Pancreas (tissue), 10 donors: ENCODE measurements around the gene RAP1GAP2. TPM values are rescaled to one million over a fixed set of nuclear protein-coding genes. Genes with fewer than 3 reads are reported as not detected.
A peak's percentile ranks its signal among the peaks of the same experiment; 100 is the strongest.

ENCODE experiments used
- ATAC-seq, 4 donors: fragments of 200-7000 bp; cut with Tn5 transposase; one replicate each; pipeline versions ENCODE4 v1.8.0 to v1.9.1; 2020; ENCODE audit warnings: mild to moderate bottlenecking in 4 of 4, moderate library complexity in 4 of 4
- DNase-seq, 6 donors: peaks; one replicate each; pipeline ENCODE4 v3.0.0-alpha.2; 2020
- FAIRE-seq: peaks from 2 replicates; lab custom pipeline; 2012; peaks lifted over from hg19 to GRCh38; lab: Jason Lieb, UNC
- H3K27ac ChIP-seq, 4 donors: fragments of 200-600 bp; sonication (generic); 1 replicate in 3 of 4; 2 replicates in 1 of 4; pipeline versions ENCODE4 v1.5.0 to v1.8.0; 2020
- H3K27me3 ChIP-seq, 4 donors: fragments of 200-600 bp; one replicate each; pipeline ENCODE4 v1.8.0; 2021
- H3K36me3 ChIP-seq, 3 donors: fragments of 200-600 bp; sonication (generic) in 1 of 3; one replicate each; pipeline versions ENCODE4 v1.5.0 to v1.8.0; 2020 to 2021
- H3K4me1 ChIP-seq, 3 donors: fragments of 200-600 bp; one replicate each; pipeline ENCODE4 v1.8.0; 2021
- H3K4me3 ChIP-seq, 4 donors: fragments of 200-600 bp; sonication (generic) in 2 of 4; one replicate each; pipeline versions ENCODE4 v1.5.0 to v1.8.0; 2020 to 2021
- H3K9me3 ChIP-seq, 4 donors: fragments of 200-600 bp; one replicate each; pipeline ENCODE4 v1.8.0; 2021
- WGBS, 2 donors: extraction: QIAGEN DNeasy Blood & Tissue Kit; methylation state at CpG; one replicate each; pipeline ENCODE4 v1.1.7; 2013; 5-methylcytosine and 5-hydroxymethylcytosine counted together
- intact Hi-C, 3 donors: fragments of 100-400 bp; cut with DNase I; formaldehyde crosslinking; loops; one replicate each; pipeline versions ENCODE4 v1.11.1 to v1.14.2; 2022
- polyA plus RNA-seq, 2 donors: library from polyadenylated mRNA; stranded (reverse); fragments of 200-250 nt; gene quantifications; one replicate each; pipeline ENCODE4 v1.2.3, GENCODE V29; 2013
- total RNA-seq, 6 donors: library from RNA; stranded (reverse); fragmentation: NEBNext Ultra II Directional in 4 of 6; extraction: Animal tissue kit (Norgen Biotek cat#: 25700) in 4 of 6; gene quantifications; one replicate each; pipeline versions ENCODE4 v1.2.1 to v1.2.4, GENCODE V29; 2021 to 2023
- TF ChIP-seq, protein P1 (sequence below), 4 donors: fragments of 200-600 bp; sonication (generic) in 3 of 4; IDR thresholded peaks; one replicate each; pipeline versions ENCODE4 v1.5.0 to v1.8.0; 2021; ENCODE audit warnings: antibody characterized with exemption in 4 of 4
- donor health status: healthy with polysubstance abuse.
- donor health status: DM: no; HTN: no; CAD: no; lungs with moderate emphysema.
- donor health status: DM: no; HTN: no; CAD: no.
- donor health status: control.
- donor health status: control.
- donor health status: Bipolar disorder and iron deficiency.
- donor health status: DM: yes; HTN: yes; CAD: no.
- donor health status: DM: no; HTN: no; CAD: no.
- donor health status: DM: no; HTN: no; CAD: no.
- donor health status: DM: yes; HTN: yes; CAD: no.

RAP1GAP2 gene
- total and polyA plus RNA-seq, 8 donors: 29.7 to 51.2 (median 43.0) TPM

DNA sequence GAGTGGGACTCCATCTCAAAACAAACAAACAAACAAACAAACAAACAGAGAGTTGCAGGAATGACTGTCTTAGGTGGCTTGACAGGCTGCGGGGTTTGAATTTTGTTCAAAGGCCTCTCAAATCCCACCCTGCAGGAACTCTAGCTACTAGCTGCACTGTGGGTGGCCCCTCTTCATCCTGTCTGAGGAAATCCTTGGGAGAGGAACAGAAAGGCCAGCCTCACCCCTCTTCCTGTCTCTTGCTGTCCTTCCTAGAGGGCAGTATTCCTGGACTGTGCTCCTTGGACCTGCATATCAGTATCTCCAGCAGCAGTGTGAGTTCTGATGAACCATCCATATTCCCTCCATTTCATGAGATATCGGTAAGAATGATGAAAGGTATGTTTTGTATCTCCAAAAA is 44.7 kb upstream of the RAP1GAP2 start:
- Histone ChIP-seq H3K36me3 (no peaks in the 10 kb centered on the region), H3K4me3 (no peak overlapping the region), H3K4me1 (no peaks in the 10 kb centered on the region), H3K27ac (no peak overlapping the region), H3K27me3 (no peaks in the 10 kb centered on the region), H3K9me3 (no peaks in the 10 kb centered on the region)
- intact Hi-C loops: no loop called here
- FAIRE-seq: no peak
- no peak for DNase-seq
- WGBS, 2 donors: 72 to 75% methylated on average over 2 of the region's 2 CpGs
- TF ChIP-seq, protein P1, sequence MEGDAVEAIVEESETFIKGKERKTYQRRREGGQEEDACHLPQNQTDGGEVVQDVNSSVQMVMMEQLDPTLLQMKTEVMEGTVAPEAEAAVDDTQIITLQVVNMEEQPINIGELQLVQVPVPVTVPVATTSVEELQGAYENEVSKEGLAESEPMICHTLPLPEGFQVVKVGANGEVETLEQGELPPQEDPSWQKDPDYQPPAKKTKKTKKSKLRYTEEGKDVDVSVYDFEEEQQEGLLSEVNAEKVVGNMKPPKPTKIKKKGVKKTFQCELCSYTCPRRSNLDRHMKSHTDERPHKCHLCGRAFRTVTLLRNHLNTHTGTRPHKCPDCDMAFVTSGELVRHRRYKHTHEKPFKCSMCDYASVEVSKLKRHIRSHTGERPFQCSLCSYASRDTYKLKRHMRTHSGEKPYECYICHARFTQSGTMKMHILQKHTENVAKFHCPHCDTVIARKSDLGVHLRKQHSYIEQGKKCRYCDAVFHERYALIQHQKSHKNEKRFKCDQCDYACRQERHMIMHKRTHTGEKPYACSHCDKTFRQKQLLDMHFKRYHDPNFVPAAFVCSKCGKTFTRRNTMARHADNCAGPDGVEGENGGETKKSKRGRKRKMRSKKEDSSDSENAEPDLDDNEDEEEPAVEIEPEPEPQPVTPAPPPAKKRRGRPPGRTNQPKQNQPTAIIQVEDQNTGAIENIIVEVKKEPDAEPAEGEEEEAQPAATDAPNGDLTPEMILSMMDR (IDR thresholded peaks at IDR 0.05): no peak
- ATAC-seq: no peak

DNA sequence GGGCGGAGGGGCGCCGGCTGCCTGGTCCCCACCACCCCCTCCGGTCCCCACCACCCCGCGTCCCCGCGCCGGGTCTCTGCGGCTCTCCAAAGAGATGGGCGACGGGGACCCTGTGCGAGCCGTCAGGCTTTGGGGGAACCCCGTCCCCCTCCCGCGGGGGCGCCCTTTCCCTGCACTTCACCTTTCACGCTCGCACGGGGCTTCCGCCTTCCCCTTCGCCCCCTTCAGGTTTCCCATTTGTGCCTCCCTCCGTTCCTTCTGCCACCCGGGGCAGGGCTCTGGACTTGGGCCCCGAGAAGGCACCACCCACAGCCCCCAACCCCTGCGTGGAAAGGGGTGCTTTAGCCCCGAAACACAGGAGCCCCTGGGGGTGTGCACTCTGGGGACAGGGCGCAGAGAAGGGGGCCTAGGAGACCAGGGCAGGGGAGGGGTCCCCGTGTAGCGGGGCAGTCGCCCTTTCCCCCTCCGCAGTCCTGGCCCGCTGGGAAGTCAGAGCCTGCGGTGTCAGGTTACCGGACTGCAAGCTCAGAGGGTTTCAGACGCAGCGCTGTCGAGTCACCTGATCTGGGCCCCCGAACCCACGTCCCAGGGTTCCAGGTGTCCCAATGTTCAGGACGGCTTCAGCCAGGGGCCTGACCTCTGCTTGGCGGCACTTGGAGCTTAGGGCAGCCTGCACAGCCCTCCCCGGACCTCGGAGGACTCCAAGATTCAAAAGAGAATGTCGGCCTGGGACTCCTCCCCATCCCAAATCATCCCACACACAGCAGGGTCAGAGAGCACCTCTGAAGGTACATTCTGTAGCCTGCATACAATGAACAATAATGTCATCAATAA is 40.1 kb upstream of the RAP1GAP2 start:
- Histone ChIP-seq H3K4me1 (no peaks in the 10 kb centered on the region), H3K27ac (no peak overlapping the region), H3K36me3 (no peaks in the 10 kb centered on the region), H3K9me3 (no peaks in the 10 kb centered on the region), H3K27me3 (no peaks in the 10 kb centered on the region), H3K4me3 (peak overlapping the region; percentile 14 to 56 (median 36))
- DNase-seq (peak in 5 of 6 donors; percentile 19 to 70 (median 44)), FAIRE-seq (no peak), ATAC-seq (peak; percentile 73 to 82 (median 78))
- intact Hi-C loops: no loop called here
- 2% methylated on average over 38 to 46 of the region's 46 CpGs for WGBS, 2 donors
- TF ChIP-seq, protein P1 (IDR thresholded peaks at IDR 0.05): no peak

DNA sequence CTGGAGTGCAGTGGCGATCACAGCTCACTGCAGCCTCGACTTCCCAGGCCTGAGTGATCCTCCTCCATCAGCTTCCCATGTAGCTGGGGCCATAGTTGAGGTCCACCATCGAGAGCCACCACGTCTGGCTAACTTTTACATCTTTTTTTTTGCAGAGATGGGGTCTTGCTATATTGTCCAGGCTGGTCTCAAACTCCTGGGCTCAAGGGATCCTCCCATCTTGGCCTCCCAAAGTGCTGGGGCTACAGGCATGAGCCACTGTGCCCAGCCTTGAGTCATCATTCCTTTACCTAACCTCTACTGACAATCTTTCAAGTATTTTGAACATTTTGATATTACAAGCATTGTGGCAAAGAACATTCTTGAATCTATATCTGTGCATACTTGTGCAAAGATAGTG is 37.4 kb upstream of the RAP1GAP2 start:
- intact Hi-C loops: no loop called here
- no peaks in the 10 kb centered on the region for H3K4me1 ChIP-seq
- no peaks in the 10 kb centered on the region for H3K27me3 ChIP-seq
- H3K9me3 ChIP-seq: no peaks in the 10 kb centered on the region
- DNase-seq (no peak), FAIRE-seq (no peak), ATAC-seq (no peak)
- H3K4me3 ChIP-seq: no peak overlapping the region
- no peak overlapping the region for H3K27ac ChIP-seq
- TF ChIP-seq, protein P1 (IDR thresholded peaks at IDR 0.05): no peak
- WGBS, 2 donors: 60 to 64% methylated on average over 4 of the region's 4 CpGs
- H3K36me3 ChIP-seq: no peaks in the 10 kb centered on the region

DNA sequence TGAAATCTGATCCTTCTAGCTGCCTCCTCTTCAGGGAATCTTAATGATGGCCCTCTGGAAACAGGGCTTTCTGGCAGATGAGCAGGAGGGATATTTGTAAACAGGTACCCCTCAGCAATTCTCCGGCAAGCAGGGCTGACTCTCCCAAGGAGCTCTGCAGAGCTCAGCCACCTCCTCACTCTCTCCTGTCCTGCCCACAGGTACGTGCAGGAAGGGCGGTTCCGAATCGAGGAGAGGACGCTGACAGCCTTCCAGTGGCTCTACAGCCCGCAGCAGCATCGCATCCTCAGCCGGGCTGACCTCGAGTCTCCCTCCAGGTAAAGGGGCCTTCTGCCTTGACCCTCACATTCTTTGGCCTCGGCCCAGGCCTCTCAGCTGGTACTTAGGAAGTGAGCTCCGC is 26.1 kb upstream of the RAP1GAP2 start:
- Histone ChIP-seq H3K4me3 (no peak overlapping the region), H3K27me3 (no peaks in the 10 kb centered on the region), H3K36me3 (no peaks in the 10 kb centered on the region), H3K4me1 (no peaks in the 10 kb centered on the region), H3K27ac (no peak overlapping the region), H3K9me3 (no peaks in the 10 kb centered on the region)
- peak in 1 of 6 donors; percentile 52 for DNase-seq
- ATAC-seq: no peak
- WGBS, 2 donors: 70 to 71% methylated on average over 12 of the region's 12 CpGs
- FAIRE-seq: no peak
- intact Hi-C loops: no loop called here
- TF ChIP-seq, protein P1 (IDR thresholded peaks at IDR 0.05): no peak

DNA sequence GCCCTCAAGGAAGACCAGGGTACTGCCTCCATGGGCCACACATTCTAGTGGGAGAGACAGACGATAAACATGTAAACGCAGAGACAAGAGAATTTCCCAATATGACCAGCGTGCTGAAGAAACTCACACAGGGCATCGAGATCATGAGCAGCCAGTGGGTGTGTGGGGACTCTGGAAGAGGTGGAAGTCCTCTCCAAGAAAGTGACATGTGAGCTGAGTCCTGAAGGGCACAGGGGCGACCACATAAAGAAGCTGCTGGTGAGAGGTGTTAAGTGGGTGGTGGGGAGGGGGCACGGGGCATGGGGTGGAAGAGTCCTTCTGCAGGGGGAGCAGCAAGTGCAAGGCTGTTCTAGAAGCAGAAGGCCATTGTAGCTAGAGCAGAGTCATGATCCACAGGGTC is 21.0 kb upstream of the RAP1GAP2 start:
- no peak for DNase-seq
- no peak overlapping the region for H3K4me3 ChIP-seq
- H3K9me3 ChIP-seq: no peaks in the 10 kb centered on the region
- H3K4me1 ChIP-seq: no peaks in the 10 kb centered on the region
- H3K36me3 ChIP-seq: no peaks in the 10 kb centered on the region
- no peak overlapping the region for H3K27ac ChIP-seq
- H3K27me3 ChIP-seq: no peaks in the 10 kb centered on the region
- ATAC-seq: no peak
- TF ChIP-seq, protein P1 (IDR thresholded peaks at IDR 0.05): no peak
- WGBS, 2 donors: 81 to 82% methylated on average over 6 of the region's 6 CpGs
- intact Hi-C loops: no loop called here
- no peak for FAIRE-seq
